Calu3 (cell line): ENCODE measurements around the gene MAN1C1. TPM values are rescaled to one million over a fixed set of nuclear protein-coding genes. Genes with fewer than 3 reads are reported as not detected.

Experiments used
- BruUV-seq: library from RNA; stranded (reverse); fragments of 400-500 nt; replicated peaks from 2 replicates; lab custom pipeline; 2021; lab: Mats Ljungman, UMichigan
- CTCF ChIA-PET: fragments of 300-600 bp; sonication (Branson Sonifier 250); formaldehyde crosslinking; loops from one replicate; lab custom pipeline; 2022; ENCODE audit warnings: antibody characterized with exemption; lab: Charles Lee
- DNase-seq: peaks from one replicate; pipeline ENCODE4 v3.0.0; 2022
- H3K27ac Mint-ChIP-seq: one replicate; pipeline ENCODE4 v1.8.0; 2022; ENCODE audit warnings: mixed read lengths; ENCODE audit not compliant: unreplicated experiment
- H3K27me3 Mint-ChIP-seq: one replicate; pipeline ENCODE4 v1.8.0; 2022; ENCODE audit warnings: mixed read lengths; ENCODE audit not compliant: unreplicated experiment
- H3K36me3 Mint-ChIP-seq: one replicate; pipeline ENCODE4 v1.8.0; 2022; ENCODE audit warnings: mild to moderate bottlenecking, moderate library complexity, mixed read lengths; ENCODE audit not compliant: insufficient read depth, unreplicated experiment
- H3K4me1 Mint-ChIP-seq: one replicate; pipeline ENCODE4 v1.8.0; 2022; ENCODE audit warnings: mild to moderate bottlenecking, low read depth, mixed read lengths; ENCODE audit not compliant: unreplicated experiment
- H3K4me3 Mint-ChIP-seq: one replicate; pipeline ENCODE4 v1.8.0; 2022; ENCODE audit warnings: mild to moderate bottlenecking, low read depth, moderate library complexity, mixed read lengths; ENCODE audit not compliant: unreplicated experiment
- H3K9me3 Mint-ChIP-seq: one replicate; pipeline ENCODE4 v1.8.0; 2022; ENCODE audit warnings: low read depth, mixed read lengths; ENCODE audit not compliant: unreplicated experiment
- CTCF ChIP-seq: fragments of 200-600 bp; IDR thresholded peaks from one replicate; pipeline ENCODE4 v1.8.0; 2022; ENCODE audit warnings: antibody characterized with exemption; ENCODE audit not compliant: unreplicated experiment
- intact Hi-C: fragments of 100-400 bp; cut with micrococcal nuclease; formaldehyde crosslinking; loops from one replicate; pipeline ENCODE4 v1.10.0; 2022; ENCODE audit not compliant: unreplicated experiment
- total RNA-seq: library from RNA; stranded (reverse); gene quantifications from 2 replicates; pipeline ENCODE4 v1.2.3, GENCODE V29; 2022

The MAN1C1 gene
- total RNA-seq, 1 experiment from 2014 or later: 0.14 TPM

- H3K4me1 Mint-ChIP-seq: no peaks in the 10 kb centered on the region
- BruUV-seq: no TSS peak
- DNase-seq: no peak
- intact Hi-C loops: no loop called here
- TF ChIP-seq CTCF: no peak
- peaks cover 28% of the 10 kb centered on the region for H3K27me3 Mint-ChIP-seq
- H3K27ac Mint-ChIP-seq: no peak overlapping the region
- H3K9me3 Mint-ChIP-seq: no peaks in the 10 kb centered on the region
- H3K36me3 Mint-ChIP-seq: no peaks in the 10 kb centered on the region
- CTCF ChIA-PET: no interaction called here
- no peak overlapping the region for H3K4me3 Mint-ChIP-seq
Measured at GRCh38 chr1:25706146-25707089, 89.8 kb downstream of the MAN1C1 start.

- H3K4me1 Mint-ChIP-seq: no peaks in the 10 kb centered on the region
- no peaks in the 10 kb centered on the region for H3K9me3 Mint-ChIP-seq
- H3K27me3 Mint-ChIP-seq: peaks cover 28% of the 10 kb centered on the region
- no TSS peak for BruUV-seq
- CTCF ChIA-PET: no interaction called here
- TF ChIP-seq CTCF: no peak
- intact Hi-C loops: no loop called here
- H3K27ac Mint-ChIP-seq: no peak overlapping the region
- no peak overlapping the region for H3K4me3 Mint-ChIP-seq
- H3K36me3 Mint-ChIP-seq: no peaks in the 10 kb centered on the region
- DNase-seq: no peak
Measured at GRCh38 chr1:25707280-25708016, 90.9 kb downstream of the MAN1C1 start.

GRCh38 chr1:25710583-25711347 is 94.2 kb downstream of the MAN1C1 start:
- H3K4me1 Mint-ChIP-seq: peaks cover 10% of the 10 kb centered on the region
- no peak for DNase-seq
- no peak overlapping the region for H3K27ac Mint-ChIP-seq
- CTCF ChIA-PET: no interaction called here
- no peak for TF ChIP-seq CTCF
- no TSS peak for BruUV-seq
- no peak overlapping the region for H3K4me3 Mint-ChIP-seq
- no peaks in the 10 kb centered on the region for H3K9me3 Mint-ChIP-seq
- no peaks in the 10 kb centered on the region for H3K27me3 Mint-ChIP-seq
- H3K36me3 Mint-ChIP-seq: no peaks in the 10 kb centered on the region
- intact Hi-C loops: no loop called here

- Mint-ChIP-seq H3K36me3 (no peaks in the 10 kb centered on the region), H3K4me1 (peaks cover 10% of the 10 kb centered on the region), H3K9me3 (no peaks in the 10 kb centered on the region), H3K27ac (no peak overlapping the region), H3K27me3 (no peaks in the 10 kb centered on the region), H3K4me3 (no peak overlapping the region)
- TF ChIP-seq CTCF: no peak
- intact Hi-C loops: no loop called here
- CTCF ChIA-PET: no interaction called here
- no peak for DNase-seq
- no TSS peak for BruUV-seq
Measured at GRCh38 chr1:25711555-25712298, 95.1 kb downstream of the MAN1C1 start.
